Large intestine (tissue), 3 donors: ENCODE measurements around the gene LITAFD. TPM values are rescaled to one million over a fixed set of nuclear protein-coding genes. Genes with fewer than 3 reads are reported as not detected.
A peak's percentile ranks its signal among the peaks of the same experiment; 100 is the strongest.

Source experiments
- DNase-seq, 2 donors: peaks; one replicate each; pipeline versions ENCODE4 v3.0.0 to v3.0.0-alpha.2; 2013
- H3K27ac ChIP-seq: one replicate; pipeline ENCODE4 v1.5.1; 2013; ENCODE audit warnings: low read length
- H3K27me3 ChIP-seq: 2 replicates; pipeline ENCODE4 v1.6.1; 2013; ENCODE audit warnings: low read length; ENCODE audit not compliant: control insufficient read depth, insufficient read depth
- H3K36me3 ChIP-seq: 2 replicates; pipeline ENCODE4 v1.6.1; 2013; ENCODE audit warnings: low read length; ENCODE audit not compliant: control insufficient read depth, insufficient read depth
- H3K4me1 ChIP-seq: one replicate; pipeline ENCODE4 v1.6.1; 2013; ENCODE audit warnings: low read length; ENCODE audit not compliant: control insufficient read depth, insufficient read depth
- H3K4me3 ChIP-seq: one replicate; pipeline ENCODE4 v1.5.1; 2013; ENCODE audit warnings: low read length
- H3K9me3 ChIP-seq: one replicate; pipeline ENCODE4 v1.6.1; 2013; ENCODE audit warnings: mild to moderate bottlenecking, low read depth, low read length, moderate library complexity; ENCODE audit not compliant: control insufficient read depth
- WGBS: methylation state at CpG from one replicate; pipeline ENCODE4 v1.1.5; 2013; ENCODE audit warnings: low lambda C conversion rate; ENCODE audit not compliant: insufficient coverage; 5-methylcytosine and 5-hydroxymethylcytosine counted together
- polyA plus RNA-seq: library from polyadenylated mRNA; unstranded; fragments of 120-200 nt; gene quantifications from one replicate; pipeline ENCODE4 v1.2.1, GENCODE V29; 2013

Gene LITAFD
- polyA plus RNA-seq, 1 donor = 1.8 TPM

DNA sequence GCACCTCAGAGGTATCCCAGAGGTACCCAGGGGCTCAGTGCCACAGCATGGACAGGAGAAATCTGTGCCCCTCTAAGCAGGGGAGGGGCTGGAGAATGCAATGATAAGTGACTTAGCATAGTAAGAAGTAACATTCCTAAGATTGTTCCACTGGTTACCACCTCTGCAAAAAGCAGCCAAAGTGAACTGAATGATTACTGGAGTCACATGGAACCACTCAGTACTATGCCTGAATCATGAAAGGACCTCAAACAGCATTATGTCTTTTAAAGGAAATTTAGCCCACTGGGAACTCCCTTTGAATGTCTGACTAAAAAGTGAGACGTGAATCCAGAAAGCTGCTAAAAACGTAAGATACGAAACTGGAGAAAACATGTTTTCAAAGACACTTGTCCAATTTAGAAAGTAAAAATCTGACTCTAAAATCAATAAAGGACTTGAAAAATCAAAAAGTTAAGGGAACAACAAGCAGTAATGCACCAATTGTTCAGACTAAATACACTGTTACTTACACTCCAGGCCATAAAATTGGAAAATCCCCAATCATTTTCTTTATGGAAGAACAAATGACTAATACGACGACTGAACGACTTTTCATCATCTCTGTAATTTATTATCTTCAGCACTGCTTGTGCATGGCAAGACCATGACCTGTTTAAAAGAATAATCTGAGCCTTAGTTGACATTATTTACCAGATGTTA lies 38.6 kb downstream of the LITAFD start:
- H3K4me3 ChIP-seq = no peak overlapping the region

DNA sequence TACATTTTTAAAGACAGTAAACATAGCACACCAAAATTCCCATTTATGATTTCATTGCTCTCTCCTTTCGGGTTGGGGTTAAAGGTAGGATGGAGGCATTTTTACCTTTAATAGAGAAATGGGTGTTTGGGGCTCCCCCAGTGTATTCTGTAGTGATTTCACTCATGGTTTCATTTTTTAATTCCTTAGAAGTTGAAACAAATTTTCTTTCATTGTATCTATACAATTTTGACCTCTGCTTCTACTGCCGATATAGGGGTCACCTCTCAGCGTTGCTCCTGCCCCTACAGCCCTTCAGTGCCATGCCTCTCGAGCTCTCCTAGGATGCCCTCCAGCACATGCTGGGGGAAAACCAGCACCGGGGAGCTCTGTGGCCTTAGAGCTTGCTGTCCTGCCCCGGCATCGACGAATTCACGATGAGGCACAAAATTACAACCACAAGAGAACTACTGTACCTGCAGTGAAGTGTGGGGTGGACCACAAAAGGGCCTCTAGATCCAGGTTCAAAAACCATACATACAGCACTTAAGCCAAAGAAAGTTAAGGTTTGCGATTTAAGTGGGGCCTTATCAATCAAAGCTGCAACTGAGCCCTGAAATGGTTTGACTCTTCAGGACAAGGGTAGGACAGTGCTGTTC lies 39.3 kb downstream of the LITAFD start:
- peaks cover 65% of the 10 kb centered on the region for H3K36me3 ChIP-seq

More for the DNA sequence above, 38.6 kb downstream of the LITAFD start:
- no peaks in the 10 kb centered on the region for H3K9me3 ChIP-seq
- no peak for DNase-seq
- 93% methylated on average over 6 of the region's 6 CpGs for WGBS
- H3K27me3 ChIP-seq = no peaks in the 10 kb centered on the region
- H3K27ac ChIP-seq = no peak overlapping the region
- peaks cover 72% of the 10 kb centered on the region for H3K36me3 ChIP-seq
- H3K4me1 ChIP-seq = no peaks in the 10 kb centered on the region

DNA sequence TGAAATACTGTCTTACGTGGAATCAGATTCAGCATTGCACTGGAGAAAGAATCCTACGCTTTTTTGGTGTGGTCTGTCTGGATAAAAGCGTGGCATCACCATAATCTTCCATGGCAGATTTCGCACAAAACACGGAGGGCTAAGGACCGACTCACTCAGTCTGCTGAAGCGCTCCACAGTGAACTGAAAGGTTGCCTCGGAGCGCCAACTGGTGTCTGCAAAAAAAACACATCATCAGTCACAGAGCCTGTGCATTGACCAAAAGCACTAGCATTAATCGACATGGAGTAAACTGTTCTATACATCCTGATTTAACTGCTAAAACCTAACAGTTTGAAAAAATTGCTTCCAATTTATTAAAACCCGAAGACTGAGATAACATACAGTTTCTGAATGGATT lies 41.0 kb downstream of the LITAFD start:
- no peak for DNase-seq
- no peak overlapping the region for H3K27ac ChIP-seq
- H3K27me3 ChIP-seq = no peaks in the 10 kb centered on the region
- peaks cover 54% of the 10 kb centered on the region for H3K36me3 ChIP-seq
- no CpG with 5 or more reads among the region's 11 CpGs for WGBS
- H3K9me3 ChIP-seq = no peaks in the 10 kb centered on the region
- no peak overlapping the region for H3K4me3 ChIP-seq
- peaks cover 11% of the 10 kb centered on the region for H3K4me1 ChIP-seq

More for the DNA sequence above, 39.3 kb downstream of the LITAFD start:
- Histone ChIP-seq H3K9me3 (no peaks in the 10 kb centered on the region), H3K27ac (no peak overlapping the region), H3K4me1 (peaks cover 2% of the 10 kb centered on the region), H3K27me3 (no peaks in the 10 kb centered on the region), H3K4me3 (no peak overlapping the region)
- DNase-seq = no peak
- WGBS = no CpG with 5 or more reads among the region's 10 CpGs

DNA sequence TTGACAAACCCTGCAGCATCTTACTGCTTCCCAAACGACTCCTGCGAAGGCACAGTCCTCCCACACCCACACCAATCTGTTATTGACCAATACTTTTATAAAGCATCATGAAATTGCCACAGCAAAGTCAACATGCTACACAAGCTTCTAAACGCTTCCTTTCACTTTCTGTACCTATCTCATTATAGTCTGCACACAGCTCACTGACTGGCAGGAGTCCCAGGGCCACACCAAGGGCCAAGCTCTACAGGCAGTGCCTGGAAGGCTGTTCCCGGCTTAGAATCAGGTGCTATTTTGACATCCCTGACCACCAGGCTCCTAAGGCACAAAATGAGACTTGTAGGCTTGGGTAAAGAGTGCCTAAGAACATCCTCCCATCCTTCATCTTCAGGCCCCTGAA lies 42.1 kb downstream of the LITAFD start:
- H3K27ac ChIP-seq = no peak overlapping the region
- peaks cover 53% of the 10 kb centered on the region for H3K36me3 ChIP-seq
- peak in 1 of 2 donors; percentile 59 for DNase-seq
- peaks cover 14% of the 10 kb centered on the region for H3K4me1 ChIP-seq
- no peaks in the 10 kb centered on the region for H3K27me3 ChIP-seq
- H3K4me3 ChIP-seq = no peak overlapping the region
- no peaks in the 10 kb centered on the region for H3K9me3 ChIP-seq
- WGBS = no CpG with 5 or more reads among the region's 4 CpGs

DNA sequence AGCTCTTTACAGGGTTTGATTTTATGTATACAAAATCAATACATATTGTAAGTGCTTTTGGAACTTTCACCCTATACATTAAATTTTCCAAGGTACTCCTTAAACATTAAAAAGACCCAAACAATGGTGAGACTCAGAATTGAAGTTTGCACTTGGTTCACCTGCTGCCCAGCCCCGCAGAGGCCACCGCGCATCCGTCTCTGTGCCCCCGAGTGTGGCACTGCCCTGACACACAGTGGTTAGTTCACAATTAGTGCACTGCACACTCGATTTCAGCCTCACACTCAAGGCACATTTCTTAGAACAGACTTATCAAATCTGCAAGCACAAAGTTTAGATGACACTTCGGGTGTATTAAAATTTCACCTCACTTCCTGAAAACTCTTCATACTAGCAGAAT lies 43.3 kb downstream of the LITAFD start:
- Histone ChIP-seq H3K4me1 (peaks cover 14% of the 10 kb centered on the region), H3K27me3 (no peaks in the 10 kb centered on the region), H3K9me3 (no peaks in the 10 kb centered on the region), H3K27ac (no peak overlapping the region), H3K4me3 (no peak overlapping the region), H3K36me3 (peaks cover 51% of the 10 kb centered on the region)
- no peak for DNase-seq
- WGBS = no CpG with 5 or more reads among the region's 7 CpGs

DNA sequence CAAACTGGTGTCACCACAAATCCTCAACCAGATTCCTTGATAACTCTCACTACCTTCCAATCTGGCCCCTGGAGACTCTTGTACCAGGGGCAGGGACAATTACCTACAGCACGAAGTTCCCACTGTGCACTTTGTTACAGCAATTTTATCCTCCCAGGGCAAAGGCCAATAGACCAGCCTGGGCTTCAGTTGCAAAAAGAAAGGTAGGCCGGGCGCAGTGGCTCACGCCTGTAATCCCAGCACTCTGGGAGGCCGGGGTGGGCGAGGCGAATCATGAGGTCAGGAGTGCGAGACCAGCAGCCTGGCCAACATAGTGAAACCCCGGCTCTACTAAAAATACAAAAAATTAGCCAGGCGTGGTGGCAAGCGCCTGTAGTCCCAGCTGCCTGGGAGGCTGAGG lies 44.7 kb downstream of the LITAFD start:
- H3K9me3 ChIP-seq = no peaks in the 10 kb centered on the region
- H3K4me3 ChIP-seq = no peak overlapping the region
- no peaks in the 10 kb centered on the region for H3K27me3 ChIP-seq
- 100% methylated on average over 1 of the region's 11 CpGs for WGBS
- peaks cover 37% of the 10 kb centered on the region for H3K36me3 ChIP-seq
- peaks cover 14% of the 10 kb centered on the region for H3K4me1 ChIP-seq
- peak; percentile 60 to 80 for DNase-seq
- peak overlapping the region; percentile 23 for H3K27ac ChIP-seq

DNA sequence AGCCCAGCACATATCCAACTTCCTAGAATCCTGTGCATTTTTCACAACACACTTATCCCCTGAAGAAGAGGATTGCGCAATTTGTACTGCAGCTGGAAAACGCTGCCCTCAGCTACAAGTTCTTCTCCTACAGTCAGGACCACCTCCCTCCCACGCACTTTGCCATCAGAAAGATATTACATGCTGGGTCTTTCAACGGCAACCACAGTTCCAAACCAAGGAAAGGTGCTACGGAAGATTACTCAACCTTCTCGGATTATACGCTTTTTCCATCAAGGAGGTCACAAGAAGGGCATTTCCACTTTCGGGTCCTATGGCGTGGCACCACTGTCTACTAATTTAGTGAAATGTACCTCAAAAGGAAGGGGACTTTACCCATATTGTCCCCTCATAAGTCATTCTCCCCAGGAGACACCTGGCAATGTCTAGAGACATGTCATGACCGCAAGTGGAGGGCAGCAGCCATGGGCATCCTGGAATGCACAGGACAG lies 46.4 kb downstream of the LITAFD start:
- H3K9me3 ChIP-seq = no peaks in the 10 kb centered on the region
- no CpG with 5 or more reads among the region's 10 CpGs for WGBS
- peaks cover 23% of the 10 kb centered on the region for H3K36me3 ChIP-seq
- H3K27ac ChIP-seq = no peak overlapping the region
- no peaks in the 10 kb centered on the region for H3K27me3 ChIP-seq
- peak in 1 of 2 donors; percentile 58 for DNase-seq
- peaks cover 14% of the 10 kb centered on the region for H3K4me1 ChIP-seq
- H3K4me3 ChIP-seq = no peak overlapping the region

DNA sequence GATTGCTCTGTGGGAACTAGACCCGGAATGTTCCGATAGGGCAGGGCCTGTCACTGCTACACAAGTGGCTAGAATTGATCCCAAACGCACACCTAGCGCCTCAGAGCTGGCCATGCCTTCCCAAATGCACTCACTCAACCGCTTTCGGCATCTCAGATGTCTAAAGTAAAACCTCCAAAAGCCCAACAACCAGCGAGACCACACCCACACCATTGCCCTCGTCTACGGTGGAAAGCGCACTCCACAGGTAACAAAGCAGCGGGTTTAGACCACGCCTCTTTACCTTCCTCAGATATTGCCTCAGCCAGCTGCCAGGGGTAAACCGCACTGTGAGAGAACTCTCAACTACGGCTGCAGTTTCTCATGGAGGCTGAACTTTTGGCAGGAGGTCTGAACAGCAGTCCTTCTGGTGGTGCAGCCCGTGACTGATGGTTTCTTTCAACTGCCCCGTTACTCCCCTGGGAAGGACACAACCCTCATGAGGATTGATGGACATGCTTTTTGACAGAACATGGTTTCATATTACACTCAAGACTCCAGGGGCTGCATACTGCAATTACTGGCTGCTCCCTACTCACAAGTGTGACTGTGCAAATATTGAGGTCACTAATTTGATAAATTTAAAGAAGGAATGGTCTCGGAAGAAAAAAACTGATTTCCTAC lies 47.1 kb downstream of the LITAFD start:
- H3K27me3 ChIP-seq = no peaks in the 10 kb centered on the region
- no CpG with 5 or more reads among the region's 17 CpGs for WGBS
- no peak overlapping the region for H3K4me3 ChIP-seq
- H3K4me1 ChIP-seq = peaks cover 14% of the 10 kb centered on the region
- peaks cover 23% of the 10 kb centered on the region for H3K36me3 ChIP-seq
- H3K9me3 ChIP-seq = no peaks in the 10 kb centered on the region
- no peak for DNase-seq
- no peak overlapping the region for H3K27ac ChIP-seq

DNA sequence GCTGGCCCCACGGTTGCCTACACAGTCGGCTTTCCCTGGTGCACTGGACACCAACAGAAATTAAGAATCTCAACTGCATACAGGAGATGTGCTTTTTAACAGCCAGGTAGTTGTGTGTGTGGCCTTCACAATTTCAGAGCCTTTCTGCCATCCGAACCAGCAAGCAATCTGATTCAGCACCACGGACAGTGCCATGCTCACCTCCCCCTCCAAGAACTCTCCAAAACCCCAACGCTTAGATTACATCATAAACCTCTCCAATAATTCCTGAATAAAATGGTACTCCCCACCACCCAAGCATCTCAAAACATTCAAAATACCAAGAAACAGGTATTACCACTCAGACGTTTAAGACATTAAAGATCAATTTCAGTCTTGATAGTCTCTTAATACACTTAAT lies 49.7 kb downstream of the LITAFD start:
- Histone ChIP-seq H3K36me3 (peaks cover 23% of the 10 kb centered on the region), H3K27me3 (no peaks in the 10 kb centered on the region), H3K4me1 (peaks cover 7% of the 10 kb centered on the region), H3K9me3 (no peaks in the 10 kb centered on the region), H3K27ac (no peak overlapping the region), H3K4me3 (no peak overlapping the region)
- WGBS = no CpG with 5 or more reads among the region's 6 CpGs
- DNase-seq = peak in 1 of 2 donors; percentile 35

DNA sequence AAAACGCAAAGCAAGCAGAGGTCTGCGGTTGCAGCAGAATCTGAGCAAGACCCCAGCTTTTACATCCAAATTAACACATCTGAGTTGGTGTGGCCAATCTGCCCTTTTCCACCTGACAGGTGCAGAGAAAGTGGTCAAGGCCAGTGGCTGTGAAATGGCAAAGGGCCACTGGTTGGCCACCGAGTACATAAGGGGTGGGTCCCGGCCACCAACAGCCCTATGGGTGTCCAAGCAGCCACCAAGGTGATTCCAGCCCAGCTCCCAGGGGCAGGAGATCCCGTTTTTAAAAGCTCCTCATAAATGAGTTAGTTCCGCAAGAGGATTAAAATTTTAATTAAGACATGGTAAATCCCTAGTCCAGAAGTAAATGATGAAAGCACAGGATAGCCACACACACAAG lies 52.5 kb downstream of the LITAFD start:
- no peak for DNase-seq
- no peak overlapping the region for H3K4me3 ChIP-seq
- no peaks in the 10 kb centered on the region for H3K27me3 ChIP-seq
- WGBS = no CpG with 5 or more reads among the region's 6 CpGs
- no peaks in the 10 kb centered on the region for H3K9me3 ChIP-seq
- H3K4me1 ChIP-seq = no peaks in the 10 kb centered on the region
- H3K27ac ChIP-seq = no peak overlapping the region
- H3K36me3 ChIP-seq = peaks cover 6% of the 10 kb centered on the region
